Measurements from ENCODE around the gene MAFB.

MAFB gene

GRCh38 chr20:40652441-40652987, 36.5 kb downstream of the MAFB start:
- Histone ChIP-seq H3K4me3 (ENCODE audit: low read depth in 1 of 2, low read length in 1 of 2) (no peak overlapping the region), H3K9me3 (no peaks in the 10 kb centered on the region), H3K27ac (no peak overlapping the region), H3K27me3 (peaks cover 7% of the 10 kb centered on the region), H3K4me1 (ENCODE audit: control insufficient read depth in 1 of 2, insufficient read depth in 1 of 2, low read depth in 1 of 2, low read length in 1 of 2) (no peaks in the 10 kb centered on the region), H3K36me3 (no peaks in the 10 kb centered on the region)
- no peak for TF ChIP-seq CTCF (IDR thresholded peaks at IDR 0.05)

GRCh38 chr20:40651151-40651550, 37.9 kb downstream of the MAFB start:
- H3K27ac ChIP-seq: no peak overlapping the region
- no peak for TF ChIP-seq CTCF (IDR thresholded peaks at IDR 0.05)
- H3K4me1 ChIP-seq (ENCODE audit: control insufficient read depth in 1 of 2, insufficient read depth in 1 of 2, low read depth in 1 of 2, low read length in 1 of 2): no peaks in the 10 kb centered on the region
- no peak overlapping the region for H3K4me3 ChIP-seq (ENCODE audit: low read depth in 1 of 2, low read length in 1 of 2)
- no peaks in the 10 kb centered on the region for H3K9me3 ChIP-seq
- H3K27me3 ChIP-seq: peaks cover 21% of the 10 kb centered on the region
- no peaks in the 10 kb centered on the region for H3K36me3 ChIP-seq

DNA sequence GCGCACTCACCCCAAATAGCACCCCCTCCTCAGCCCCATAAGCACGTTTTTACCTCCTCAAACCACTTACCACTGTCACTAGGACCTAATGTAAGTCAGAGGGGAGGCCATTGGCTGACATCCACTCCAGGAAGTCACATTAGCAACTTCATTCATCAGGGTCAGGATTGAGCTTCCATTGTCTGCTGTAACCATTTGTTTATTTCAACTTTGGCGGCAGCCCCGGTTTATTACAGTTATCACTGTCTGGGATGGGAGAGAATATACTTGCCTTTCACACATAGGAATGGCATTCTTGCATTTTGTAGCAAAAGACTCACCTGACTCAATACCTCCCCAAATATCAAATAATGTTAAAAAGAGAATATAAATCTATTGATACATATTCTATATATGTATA, 38.3 kb downstream of the MAFB start:
- Histone ChIP-seq H3K4me1 (ENCODE audit: control insufficient read depth in 1 of 2, insufficient read depth in 1 of 2, low read depth in 1 of 2, low read length in 1 of 2) (no peaks in the 10 kb centered on the region), H3K27ac (no peak overlapping the region), H3K4me3 (ENCODE audit: low read depth in 1 of 2, low read length in 1 of 2) (no peak overlapping the region), H3K27me3 (peaks cover 25% of the 10 kb centered on the region), H3K36me3 (no peaks in the 10 kb centered on the region), H3K9me3 (no peaks in the 10 kb centered on the region)
- TF ChIP-seq CTCF (IDR thresholded peaks at IDR 0.05): no peak

GRCh38 chr20:40648210-40649072, 40.6 kb downstream of the MAFB start:
- H3K27me3 ChIP-seq: peaks cover 26% of the 10 kb centered on the region
- no peak overlapping the region for H3K27ac ChIP-seq
- no peaks in the 10 kb centered on the region for H3K4me1 ChIP-seq (ENCODE audit: control insufficient read depth in 1 of 2, insufficient read depth in 1 of 2, low read depth in 1 of 2, low read length in 1 of 2)
- H3K36me3 ChIP-seq: no peaks in the 10 kb centered on the region
- no peaks in the 10 kb centered on the region for H3K9me3 ChIP-seq
- TF ChIP-seq CTCF (IDR thresholded peaks at IDR 0.05): no peak
- H3K4me3 ChIP-seq (ENCODE audit: low read depth in 1 of 2, low read length in 1 of 2): no peak overlapping the region

GRCh38 chr20:40646813-40647212, 42.2 kb downstream of the MAFB start:
- H3K4me3 ChIP-seq (ENCODE audit: low read depth in 1 of 2, low read length in 1 of 2): no peak overlapping the region
- TF ChIP-seq CTCF (IDR thresholded peaks at IDR 0.05): no peak

More at GRCh38 chr20:40646813-40647212, 42.2 kb downstream of the MAFB start:
- Histone ChIP-seq H3K4me1 (ENCODE audit: control insufficient read depth in 1 of 2, insufficient read depth in 1 of 2, low read depth in 1 of 2, low read length in 1 of 2) (no peaks in the 10 kb centered on the region), H3K27ac (no peak overlapping the region), H3K27me3 (peaks cover 26% of the 10 kb centered on the region), H3K36me3 (no peaks in the 10 kb centered on the region), H3K9me3 (no peaks in the 10 kb centered on the region)

Data from neutrophil (primary cell).